Right lobe of liver (tissue), 4 donors: ENCODE results near the gene PPFIA4.

Experiments
- POLR2A ChIP-seq: fragments of 450-650 bp; IDR thresholded peaks from one replicate; pipeline ENCODE4 v1.6.1; 2017; ENCODE audit warnings: antibody characterized with exemption, mild to moderate bottlenecking
- TF ChIP-seq, protein P1 (sequence below), 4 donors: fragments of 200-600 bp in 3 of 4; fragments of 450-650 bp in 1 of 4; IDR thresholded peaks; one replicate each; pipeline versions ENCODE4 v1.5.1 to v1.8.0; 2016 to 2022; ENCODE audit warnings: antibody characterized with exemption in 4 of 4, mild to moderate bottlenecking in 2 of 4
- donor health status: DM: no; HTN: no; CAD: no.
- donor health status: DM: no; HTN: no; CAD: no.
- donor health status: DM: no; HTN: yes; CAD: no.

DNA sequence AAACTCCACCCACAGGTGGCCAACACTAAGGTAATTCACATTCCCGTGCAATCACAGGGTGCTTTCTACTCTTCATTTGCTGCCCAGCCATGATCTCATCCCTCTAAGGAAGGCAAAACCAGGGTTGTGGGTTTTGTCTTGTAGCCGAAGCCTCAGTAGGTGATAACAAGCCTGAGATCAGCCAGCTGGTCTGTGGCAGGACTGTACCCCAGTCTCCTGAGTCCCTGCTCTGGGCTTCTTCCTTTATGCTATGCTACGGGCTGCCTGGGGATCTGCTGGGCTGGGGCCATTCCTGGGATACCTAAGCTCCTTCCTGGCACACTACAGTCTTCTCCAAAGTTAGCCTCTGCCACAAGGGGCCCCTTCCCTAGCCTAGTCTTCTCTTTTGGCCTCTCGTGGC lies 9.8 kb downstream of the PPFIA4 start:
- TF ChIP-seq, protein P1, sequence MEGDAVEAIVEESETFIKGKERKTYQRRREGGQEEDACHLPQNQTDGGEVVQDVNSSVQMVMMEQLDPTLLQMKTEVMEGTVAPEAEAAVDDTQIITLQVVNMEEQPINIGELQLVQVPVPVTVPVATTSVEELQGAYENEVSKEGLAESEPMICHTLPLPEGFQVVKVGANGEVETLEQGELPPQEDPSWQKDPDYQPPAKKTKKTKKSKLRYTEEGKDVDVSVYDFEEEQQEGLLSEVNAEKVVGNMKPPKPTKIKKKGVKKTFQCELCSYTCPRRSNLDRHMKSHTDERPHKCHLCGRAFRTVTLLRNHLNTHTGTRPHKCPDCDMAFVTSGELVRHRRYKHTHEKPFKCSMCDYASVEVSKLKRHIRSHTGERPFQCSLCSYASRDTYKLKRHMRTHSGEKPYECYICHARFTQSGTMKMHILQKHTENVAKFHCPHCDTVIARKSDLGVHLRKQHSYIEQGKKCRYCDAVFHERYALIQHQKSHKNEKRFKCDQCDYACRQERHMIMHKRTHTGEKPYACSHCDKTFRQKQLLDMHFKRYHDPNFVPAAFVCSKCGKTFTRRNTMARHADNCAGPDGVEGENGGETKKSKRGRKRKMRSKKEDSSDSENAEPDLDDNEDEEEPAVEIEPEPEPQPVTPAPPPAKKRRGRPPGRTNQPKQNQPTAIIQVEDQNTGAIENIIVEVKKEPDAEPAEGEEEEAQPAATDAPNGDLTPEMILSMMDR (IDR thresholded peaks at IDR 0.05): no peak
- no peak for TF ChIP-seq POLR2A
